Activated CD4-positive, alpha-beta T cell treated with anti-CD3 and anti-CD28 coated beads, Interleukin-2, Interleukin-4, amounts not matched to agents 100 ng/mL and 50 ng/mL, durations not matched to agents 16 hours and 8 hours (primary cell): ENCODE results near the gene SRRM5.
A peak's percentile ranks its signal among the peaks of the same experiment; 100 is the strongest.
"Not testable (repeated sequence)": the region's sequence is repeated elsewhere in the genome, so short reads cannot be mapped to it uniquely, and the experiment has no call there.

Source experiments
- DNase-seq: peaks from one replicate; pipeline ENCODE4 v3.0.0-alpha.2; 2020; ENCODE audit warnings: low spot score

The SRRM5 gene

GRCh38 chr19:43616306-43616705, 4.4 kb downstream of the SRRM5 start:
- DNase-seq = no peak

- no peak for DNase-seq
These were observed 5.1 kb downstream of the SRRM5 start for GRCh38 chr19:43616954-43617353.

- DNase-seq = peak; percentile 65
These were observed 7.0 kb downstream of the SRRM5 start for GRCh38 chr19:43618921-43619261.

GRCh38 chr19:43619262-43620060, 7.6 kb downstream of the SRRM5 start, which contains the start of gene ZNF428:
Gene ZNF428 (minus strand): TSS chr19:43619629. CDS start chr19:43614304, 5,325 bp downstream.
- DNase-seq = peak; percentile 91

GRCh38 chr19:43620061-43621001, 8.4 kb downstream of the SRRM5 start:
- no peak for DNase-seq

- DNase-seq = no peak
These were observed 10.2 kb downstream of the SRRM5 start for GRCh38 chr19:43622070-43622469.

GRCh38 chr19:43622956-43623355, 11.1 kb downstream of the SRRM5 start:
- DNase-seq = no peak

- no peak for DNase-seq
These were observed 12.2 kb downstream of the SRRM5 start for GRCh38 chr19:43623889-43624670.

GRCh38 chr19:43624933-43625332, 13.0 kb downstream of the SRRM5 start:
- peak; percentile 89 for DNase-seq

- peak; percentile 27 for DNase-seq
These were observed 14.2 kb downstream of the SRRM5 start for GRCh38 chr19:43625918-43626579.

- DNase-seq = no peak
These were observed 14.9 kb downstream of the SRRM5 start for GRCh38 chr19:43626838-43627237.

GRCh38 chr19:43628646-43629326, 16.9 kb downstream of the SRRM5 start:
- no peak for DNase-seq

- DNase-seq = no peak
These were observed 19.6 kb downstream of the SRRM5 start for GRCh38 chr19:43631491-43631890.

- DNase-seq = no peak
These were observed 21.6 kb downstream of the SRRM5 start for GRCh38 chr19:43633520-43633919.

- DNase-seq = no peak
These were observed 22.2 kb downstream of the SRRM5 start for GRCh38 chr19:43634068-43634467.

GRCh38 chr19:43634506-43634871, 22.6 kb downstream of the SRRM5 start:
- no peak for DNase-seq

GRCh38 chr19:43634872-43635560, 23.1 kb downstream of the SRRM5 start:
- DNase-seq = no peak

GRCh38 chr19:43635561-43635940, 23.7 kb downstream of the SRRM5 start:
- not testable (repeated sequence) for DNase-seq

GRCh38 chr19:43636121-43636683, 24.3 kb downstream of the SRRM5 start:
- no peak for DNase-seq
